GM06990 (cell line): ENCODE results near the gene NEDD9.
A peak's percentile ranks its signal among the peaks of the same experiment; 100 is the strongest.

Experiments
- DNase-seq: peaks from one replicate; pipeline ENCODE4 v3.0.0-alpha.2; 2011; ENCODE audit not compliant: insufficient read length; ENCODE audit errors: extremely low read depth
- H3K27me3 ChIP-seq: replicated peaks from 2 replicates; pipeline ENCODE4 v1.6.0; 2011; ENCODE audit warnings: low read length; ENCODE audit not compliant: control insufficient read depth, insufficient read depth
- H3K36me3 ChIP-seq: 2 replicates; pipeline ENCODE4 v1.5.1; 2011; ENCODE audit warnings: low read length; ENCODE audit not compliant: control insufficient read depth, insufficient read depth
- H3K4me3 ChIP-seq: replicated peaks from 2 replicates; pipeline ENCODE4 v1.5.1; 2011; ENCODE audit warnings: low read depth, mild to moderate bottlenecking, control low read depth, low read length
- TF ChIP-seq, protein P1 (sequence below): IDR thresholded peaks from 2 replicates; pipeline ENCODE4 v1.5.1; 2011; ENCODE audit warnings: low read length, control low read depth, mild to moderate bottlenecking, inconsistent platforms; ENCODE audit not compliant: insufficient read depth, poor library complexity, severe bottlenecking

Gene NEDD9

DNA sequence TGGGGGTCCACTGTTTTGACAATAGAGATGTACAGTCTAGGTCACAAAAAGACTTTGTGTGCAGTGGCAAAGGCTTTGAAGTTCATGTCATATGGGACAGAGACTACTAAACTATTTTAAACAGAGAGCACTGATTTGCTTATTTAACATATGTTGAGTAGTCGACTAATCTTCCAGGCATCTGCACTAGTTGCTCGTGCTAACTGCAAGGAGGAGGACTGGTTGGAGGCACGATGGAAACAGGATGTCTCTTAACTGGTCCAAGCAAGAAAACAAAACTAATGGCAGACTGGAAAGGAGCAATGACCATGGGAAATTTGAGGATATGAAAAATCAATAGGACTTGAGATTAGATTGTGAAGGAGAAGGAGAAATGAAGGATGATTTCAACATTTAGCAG is 92.4 kb downstream of the NEDD9 start:
- DNase-seq = no peak
- Histone ChIP-seq H3K4me3 (no peak overlapping the region), H3K36me3 (peaks cover 3% of the 10 kb centered on the region), H3K27me3 (no peaks in the 10 kb centered on the region)
- TF ChIP-seq, protein P1, sequence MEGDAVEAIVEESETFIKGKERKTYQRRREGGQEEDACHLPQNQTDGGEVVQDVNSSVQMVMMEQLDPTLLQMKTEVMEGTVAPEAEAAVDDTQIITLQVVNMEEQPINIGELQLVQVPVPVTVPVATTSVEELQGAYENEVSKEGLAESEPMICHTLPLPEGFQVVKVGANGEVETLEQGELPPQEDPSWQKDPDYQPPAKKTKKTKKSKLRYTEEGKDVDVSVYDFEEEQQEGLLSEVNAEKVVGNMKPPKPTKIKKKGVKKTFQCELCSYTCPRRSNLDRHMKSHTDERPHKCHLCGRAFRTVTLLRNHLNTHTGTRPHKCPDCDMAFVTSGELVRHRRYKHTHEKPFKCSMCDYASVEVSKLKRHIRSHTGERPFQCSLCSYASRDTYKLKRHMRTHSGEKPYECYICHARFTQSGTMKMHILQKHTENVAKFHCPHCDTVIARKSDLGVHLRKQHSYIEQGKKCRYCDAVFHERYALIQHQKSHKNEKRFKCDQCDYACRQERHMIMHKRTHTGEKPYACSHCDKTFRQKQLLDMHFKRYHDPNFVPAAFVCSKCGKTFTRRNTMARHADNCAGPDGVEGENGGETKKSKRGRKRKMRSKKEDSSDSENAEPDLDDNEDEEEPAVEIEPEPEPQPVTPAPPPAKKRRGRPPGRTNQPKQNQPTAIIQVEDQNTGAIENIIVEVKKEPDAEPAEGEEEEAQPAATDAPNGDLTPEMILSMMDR = no peak

DNA sequence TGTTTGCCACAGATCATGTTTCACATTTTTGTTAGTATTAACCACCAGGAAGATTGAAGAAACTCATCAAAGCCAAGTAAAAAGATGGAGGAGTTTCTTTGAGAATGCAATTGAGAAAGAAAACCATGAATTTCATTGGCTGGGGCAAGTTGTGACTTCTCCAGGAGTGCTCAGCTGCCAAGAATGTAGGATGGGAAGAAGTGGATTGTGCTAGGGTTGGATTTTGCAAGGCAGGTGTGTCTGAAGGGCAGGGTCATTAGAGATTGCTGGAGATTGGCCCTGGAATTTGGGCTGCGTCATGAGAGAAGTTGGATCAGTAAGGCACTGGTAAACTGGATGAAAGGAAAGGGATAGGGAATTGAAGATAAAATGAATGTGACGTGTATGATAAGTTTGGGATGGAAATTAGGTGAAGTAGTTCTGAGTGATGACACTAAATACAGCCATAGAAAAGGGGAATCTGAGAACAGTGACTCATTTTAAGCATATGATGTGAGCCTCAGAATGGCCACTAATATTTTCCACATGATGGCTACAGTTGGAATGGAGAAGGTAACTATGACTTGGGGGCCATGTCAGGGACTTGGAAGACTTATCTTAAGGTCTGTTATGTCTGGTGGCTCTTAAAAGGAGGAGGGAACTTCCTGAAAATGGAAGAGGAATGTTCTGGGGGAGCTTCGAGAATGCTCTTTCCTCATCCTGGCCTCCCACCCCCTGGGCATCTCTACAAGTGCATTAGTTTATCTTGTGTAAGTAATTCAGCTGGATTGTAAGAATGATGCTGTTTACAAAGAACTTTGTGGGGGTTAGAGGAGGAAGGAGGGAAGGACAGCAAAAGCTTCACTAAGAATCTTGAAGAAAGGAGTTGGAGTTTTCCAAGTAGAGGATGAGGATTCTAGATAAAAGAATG is 93.2 kb downstream of the NEDD9 start:
- no peak overlapping the region for H3K4me3 ChIP-seq
- no peaks in the 10 kb centered on the region for H3K27me3 ChIP-seq
- DNase-seq = peak; percentile 13
- TF ChIP-seq, protein P1 = no peak
- H3K36me3 ChIP-seq = peaks cover 3% of the 10 kb centered on the region

DNA sequence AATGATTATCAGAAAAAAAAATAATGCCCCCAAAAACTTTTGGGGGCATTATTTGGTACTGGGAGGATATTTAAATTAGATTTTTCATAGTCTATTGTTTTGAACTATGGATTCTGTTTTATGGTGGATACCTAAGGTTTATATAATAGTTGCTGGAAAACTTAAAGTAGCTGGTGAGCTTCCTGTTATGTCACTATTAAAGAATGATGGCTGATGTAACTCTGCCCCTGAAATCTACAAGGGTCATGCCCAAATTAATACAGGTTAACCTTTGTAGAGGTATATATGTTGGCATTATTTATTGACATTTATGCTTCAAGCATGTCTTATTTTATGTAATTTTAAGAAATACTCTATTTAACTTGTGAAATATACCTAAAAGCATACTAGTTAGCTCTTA is 95.7 kb downstream of the NEDD9 start:
- Histone ChIP-seq H3K36me3 (peaks cover 3% of the 10 kb centered on the region), H3K27me3 (no peaks in the 10 kb centered on the region), H3K4me3 (no peak overlapping the region)
- TF ChIP-seq, protein P1 = no peak
- DNase-seq = no peak
